Right lobe of liver (tissue), 6 donors: Measurements from ENCODE around the gene RAF1. TPM values are rescaled to one million over a fixed set of nuclear protein-coding genes. Genes with fewer than 3 reads are reported as not detected.

Source experiments
- ATAC-seq, 4 donors: fragments of 200-7000 bp; cut with Tn5 transposase; one replicate each; pipeline ENCODE4 v1.9.1; 2020; ENCODE audit warnings: mild to moderate bottlenecking in 4 of 4, moderate library complexity in 4 of 4
- DNase-seq, 3 donors: peaks; one replicate each; pipeline ENCODE4 v3.0.0-alpha.2; 2020
- H3K27ac ChIP-seq, 3 donors: fragments of 200-600 bp; one replicate each; pipeline ENCODE4 v1.8.0; 2022
- H3K27me3 ChIP-seq, 2 donors: fragments of 200-600 bp; one replicate each; pipeline ENCODE4 v1.8.0; 2022
- H3K36me3 ChIP-seq, 4 donors: fragments of 200-600 bp; sonication (generic) in 1 of 4; one replicate each; pipeline versions ENCODE4 v1.5.1 to v1.8.0; 2017 to 2022; ENCODE audit warnings: control low read depth in 1 of 4
- H3K4me1 ChIP-seq, 4 donors: fragments of 200-600 bp; sonication (generic) in 1 of 4; one replicate each; pipeline versions ENCODE4 v1.5.1 to v1.8.0; 2017 to 2022; ENCODE audit warnings: control low read depth in 1 of 4
- H3K4me3 ChIP-seq, 3 donors: fragments of 200-600 bp; one replicate each; pipeline ENCODE4 v1.8.0; 2022
- H3K9me3 ChIP-seq, 4 donors: fragments of 200-600 bp; sonication (generic) in 1 of 4; one replicate each; pipeline versions ENCODE4 v1.5.1 to v1.8.0; 2017 to 2022; ENCODE audit warnings: control low read depth in 1 of 4
- CTCF ChIP-seq, 4 donors: fragments of 200-600 bp in 3 of 4; fragments of 450-650 bp in 1 of 4; IDR thresholded peaks; one replicate each; pipeline versions ENCODE4 v1.5.1 to v1.8.0; 2016 to 2022; ENCODE audit warnings: antibody characterized with exemption in 4 of 4, mild to moderate bottlenecking in 2 of 4
- POLR2A ChIP-seq: fragments of 450-650 bp; IDR thresholded peaks from one replicate; pipeline ENCODE4 v1.6.1; 2017; ENCODE audit warnings: antibody characterized with exemption, mild to moderate bottlenecking
- WGBS: methylation state at CpG from one replicate; pipeline ENCODE4 v1.1.6; 2018; ENCODE audit warnings: low coverage, low lambda C conversion rate; ENCODE audit not compliant: insufficient coverage; ENCODE audit errors: missing lambda C conversion rate; 5-methylcytosine and 5-hydroxymethylcytosine counted together
- intact Hi-C, 2 donors: fragments of 100-400 bp; cut with DNase I; formaldehyde crosslinking; loops; one replicate each; pipeline versions ENCODE4 v1.11.2 to v1.14.1; 2022
- total RNA-seq, 6 experiments: library from RNA; depleted of rRNA in 2 of 6; stranded (reverse); fragments of >200 nt in 2 of 6; fragmentation: NEBNext Ultra II Directional in 3 of 6; extraction: Animal tissue kit (Norgen Biotek cat#: 25700) in 3 of 6; gene quantifications; one replicate each; pipeline versions ENCODE4 v1.1.0 to v1.2.4, GENCODE V29; 2016 to 2023
- donor health status: DM: no; HTN: yes; CAD: no.
- donor health status: DM: no; HTN: no; CAD: no.
- donor health status: DM: no; HTN: no; CAD: no.
- donor health status: DM: no; HTN: yes; CAD: no.
- donor health status: DM: no; HTN: yes; CAD: no.

Gene RAF1
- total RNA-seq, 6 experiments from 2014 or later: 55.7 to 72.8 (median 60.4) TPM

- Histone ChIP-seq H3K4me3 (no peak overlapping the region), H3K36me3 (peaks cover 11 to 79% (median 40%) of the 10 kb centered on the region in 4 donors), H3K4me1 (peaks cover 0 to 12% (median 5%) of the 10 kb centered on the region in 4 donors), H3K27ac (no peak overlapping the region), H3K27me3 (no peaks in the 10 kb centered on the region), H3K9me3 (no peaks in the 10 kb centered on the region)
- intact Hi-C loops: no loop called here
- DNase-seq (no peak), ATAC-seq (no peak)
- TF ChIP-seq POLR2A (no peak), CTCF (IDR thresholded peaks at IDR 0.05) (no peak)
- 61% methylated on average over 5 of the region's 5 CpGs for WGBS
Measured at GRCh38 chr3:12585970-12586369, 77.9 kb downstream of the RAF1 start.

- Histone ChIP-seq H3K4me3 (no peak overlapping the region), H3K27me3 (no peaks in the 10 kb centered on the region), H3K36me3 (peaks cover 11 to 73% (median 35%) of the 10 kb centered on the region in 4 donors), H3K9me3 (no peaks in the 10 kb centered on the region), H3K27ac (no peak overlapping the region), H3K4me1 (peaks cover 0 to 12% (median 5%) of the 10 kb centered on the region in 4 donors)
- TF ChIP-seq CTCF (IDR thresholded peaks at IDR 0.05): no peak
- no peak for TF ChIP-seq POLR2A
- DNase-seq (no peak), ATAC-seq (no peak)
- WGBS: 90% methylated on average over 2 of the region's 3 CpGs
- intact Hi-C loops: no loop called here
Measured at GRCh38 chr3:12585181-12585580, 78.7 kb downstream of the RAF1 start.

- Histone ChIP-seq H3K4me1 (peaks cover 0 to 12% (median 5%) of the 10 kb centered on the region in 4 donors), H3K4me3 (no peak overlapping the region), H3K9me3 (no peaks in the 10 kb centered on the region), H3K27me3 (no peaks in the 10 kb centered on the region), H3K36me3 (peaks cover 11 to 68% (median 33%) of the 10 kb centered on the region in 4 donors), H3K27ac (no peak overlapping the region)
- ATAC-seq (no peak), DNase-seq (no peak)
- intact Hi-C loops: no loop called here
- TF ChIP-seq CTCF (IDR thresholded peaks at IDR 0.05): no peak
- TF ChIP-seq POLR2A: no peak
- WGBS: 100% methylated on average over 1 of the region's 2 CpGs
Measured at GRCh38 chr3:12584083-12584482, 79.8 kb downstream of the RAF1 start.

GRCh38 chr3:12583280-12583679, 80.6 kb downstream of the RAF1 start:
- DNase-seq: no peak
- TF ChIP-seq POLR2A (no peak), CTCF (IDR thresholded peaks at IDR 0.05) (no peak)
- Histone ChIP-seq H3K27me3 (no peaks in the 10 kb centered on the region), H3K4me1 (peaks cover 0 to 12% (median 5%) of the 10 kb centered on the region in 4 donors), H3K36me3 (peaks cover 11 to 66% (median 29%) of the 10 kb centered on the region in 4 donors), H3K27ac (no peak overlapping the region), H3K4me3 (no peak overlapping the region), H3K9me3 (no peaks in the 10 kb centered on the region)
- intact Hi-C loops: no loop called here
- peak; percentile 42 to 64 (median 47) for ATAC-seq

- H3K36me3 ChIP-seq: peaks cover 11 to 64% (median 27%) of the 10 kb centered on the region in 4 donors
- WGBS: 78% methylated on average over 3 of the region's 4 CpGs
- intact Hi-C loops: no loop called here
- H3K9me3 ChIP-seq: no peaks in the 10 kb centered on the region
- no peak for TF ChIP-seq POLR2A
- TF ChIP-seq CTCF (IDR thresholded peaks at IDR 0.05): no peak
- ATAC-seq (no peak), DNase-seq (no peak)
- H3K27me3 ChIP-seq: no peaks in the 10 kb centered on the region
- peaks cover 0 to 12% (median 5%) of the 10 kb centered on the region in 4 donors for H3K4me1 ChIP-seq
- H3K27ac ChIP-seq: no peak overlapping the region
- no peak overlapping the region for H3K4me3 ChIP-seq
Measured at GRCh38 chr3:12582730-12583129, 81.2 kb downstream of the RAF1 start.
